Activated T-cell treated with anti-CD3 and anti-CD28 coated beads for 1 hour (primary cell): ENCODE data around the gene CMTM2.
"Not testable (repeated sequence)": the region's sequence is repeated elsewhere in the genome, so short reads cannot be mapped to it uniquely, and the experiment has no call there.

ENCODE experiments used
- DNase-seq: peaks from one replicate; pipeline ENCODE4 v3.0.0-alpha.2; 2020; ENCODE audit warnings: low read depth

Gene CMTM2

GRCh38 chr16:66553223-66553622 lies 26.0 kb upstream of the CMTM2 start:
- DNase-seq = no peak

- DNase-seq = no peak
Observed at GRCh38 chr16:66554021-66554420, 25.2 kb upstream of the CMTM2 start.

- DNase-seq = no peak
Observed at GRCh38 chr16:66554495-66554894, 24.8 kb upstream of the CMTM2 start.

- no peak for DNase-seq
Observed at GRCh38 chr16:66560107-66560506, 19.2 kb upstream of the CMTM2 start.

- no peak for DNase-seq
Observed at GRCh38 chr16:66561381-66562080, 17.7 kb upstream of the CMTM2 start.

GRCh38 chr16:66562409-66562808 lies 16.9 kb upstream of the CMTM2 start:
- DNase-seq = no peak

GRCh38 chr16:66562986-66563385 lies 16.3 kb upstream of the CMTM2 start:
- no peak for DNase-seq

GRCh38 chr16:66563574-66564334 lies 15.5 kb upstream of the CMTM2 start:
- no peak for DNase-seq

- DNase-seq = no peak
Observed at GRCh38 chr16:66566051-66566901, 13.0 kb upstream of the CMTM2 start, which contains the start of gene CMTM1. Gene CMTM1, plus strand, starts transcription at chr16:66566439. Its CDS starts 75 bp downstream, at chr16:66566514.

GRCh38 chr16:66567270-66567669 lies 12.0 kb upstream of the CMTM2 start:
- not testable (repeated sequence) for DNase-seq

- no peak for DNase-seq
Observed at GRCh38 chr16:66568355-66568754, 10.9 kb upstream of the CMTM2 start.

GRCh38 chr16:66569131-66569530 lies 10.1 kb upstream of the CMTM2 start:
- no peak for DNase-seq

- no peak for DNase-seq
Observed at GRCh38 chr16:66569827-66570405, 9.3 kb upstream of the CMTM2 start.

- DNase-seq = no peak
Observed at GRCh38 chr16:66572356-66572755, 6.9 kb upstream of the CMTM2 start.

- DNase-seq = no peak
Observed at GRCh38 chr16:66574081-66574480, 5.2 kb upstream of the CMTM2 start.

- DNase-seq = no peak
Observed at GRCh38 chr16:66574531-66574930, 4.7 kb upstream of the CMTM2 start.

- DNase-seq = no peak
Observed at GRCh38 chr16:66575060-66575459, 4.2 kb upstream of the CMTM2 start.

- DNase-seq = no peak
Observed at GRCh38 chr16:66576296-66576695, 3.0 kb upstream of the CMTM2 start.

GRCh38 chr16:66580605-66581209 lies 1.4 kb downstream of the CMTM2 start:
- DNase-seq = no peak

- DNase-seq = no peak
Observed at GRCh38 chr16:66581246-66581952, 2.1 kb downstream of the CMTM2 start.
